Stimulated activated CD8-positive, alpha-beta memory T cell treated with anti-CD3 and anti-CD28 coated beads, Interleukin-12 subunit alpha, Interleukin-12 subunit beta, amount 100 ng/mL, for 1 hour (primary cell): ENCODE measurements around the gene BSND.

Experiments used
- DNase-seq: peaks from one replicate; pipeline ENCODE4 v3.0.0-alpha.2; 2020; ENCODE audit warnings: low read depth

The BSND gene

DNA sequence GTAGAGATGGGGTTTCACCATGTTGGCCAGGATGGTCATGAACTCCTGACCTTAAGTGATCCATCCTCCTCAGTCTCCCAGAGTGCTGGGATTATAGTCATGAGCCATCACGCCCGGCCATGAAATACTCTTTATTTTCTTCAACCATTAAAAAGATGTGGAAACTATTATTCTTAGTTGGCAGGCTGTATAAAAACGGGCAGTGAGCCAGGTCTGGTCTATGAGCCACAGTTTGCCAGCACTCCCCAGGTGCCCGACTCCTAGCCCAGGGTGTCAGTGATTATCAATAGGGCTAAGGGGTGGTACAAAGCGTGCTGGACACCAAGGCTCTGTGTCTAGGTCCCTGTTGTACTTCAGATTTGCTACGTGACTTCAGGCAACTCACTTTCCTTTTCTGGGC, 22.0 kb upstream of the BSND start:
- DNase-seq = no peak

- DNase-seq = no peak
Measured at GRCh38 chr1:54977533-54978297, 21.0 kb upstream of the BSND start.

DNA sequence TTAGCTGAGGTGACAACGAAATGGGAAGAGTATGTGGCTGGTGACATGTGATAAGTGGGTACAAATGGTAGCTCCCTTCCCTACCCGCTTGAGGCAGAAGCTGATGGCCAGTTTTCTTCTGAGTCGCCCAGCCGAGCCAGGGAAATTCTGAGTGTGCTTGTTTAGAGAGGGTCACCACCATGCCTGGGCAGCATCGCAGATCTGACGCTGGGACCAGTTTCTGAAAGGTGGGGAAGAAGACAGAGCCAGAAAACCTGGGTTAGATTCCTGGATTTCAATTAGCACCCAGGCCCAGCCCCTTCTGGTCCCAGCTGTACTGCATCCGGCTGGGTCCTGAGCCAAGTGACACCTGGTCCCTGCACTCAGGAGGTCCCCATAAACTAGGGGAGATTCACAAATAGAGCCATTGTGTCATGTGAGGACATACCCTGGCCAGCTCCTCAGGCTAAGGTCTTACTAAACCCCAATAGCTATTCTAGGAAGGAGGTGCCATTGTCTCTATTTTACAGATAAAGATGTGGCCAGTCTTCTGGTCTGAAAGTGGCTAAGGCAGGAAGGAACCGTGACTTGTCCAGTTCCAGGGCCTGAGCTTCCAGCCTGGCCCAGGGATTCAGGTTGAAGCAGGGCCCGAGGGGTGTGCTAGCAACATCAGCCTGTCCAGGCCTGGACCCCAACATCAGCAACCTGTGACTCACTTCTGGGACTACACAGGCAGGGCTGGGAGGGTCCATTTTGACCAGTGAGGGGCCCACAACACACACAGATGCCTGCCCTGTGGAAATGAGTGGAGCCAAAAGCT, 20.0 kb upstream of the BSND start:
- DNase-seq = no peak

GRCh38 chr1:54979327-54979891, 19.3 kb upstream of the BSND start:
- no peak for DNase-seq

DNA sequence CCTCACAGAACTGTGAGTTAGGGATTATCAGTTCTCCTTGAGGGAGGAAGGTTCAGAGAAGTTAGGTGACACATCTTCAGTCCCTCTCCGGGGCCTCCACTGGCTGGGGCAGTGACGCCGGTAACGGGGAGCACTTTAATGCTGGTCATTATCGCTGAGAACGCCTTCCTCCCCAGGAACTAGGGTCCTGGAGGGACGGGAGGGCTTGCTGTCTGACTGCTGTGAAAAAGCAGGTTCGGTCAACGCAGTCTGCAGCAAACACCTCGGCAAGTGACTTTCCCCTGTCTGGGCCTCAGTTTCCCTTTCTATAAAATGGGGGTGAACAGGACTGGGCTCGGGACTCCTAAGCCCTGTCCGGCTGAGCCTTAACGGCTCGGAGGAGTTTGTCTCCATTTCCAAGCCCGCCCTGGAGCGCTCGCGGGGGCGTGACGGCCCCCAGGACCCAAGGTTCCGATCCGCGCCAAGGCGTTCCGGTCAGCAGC, 18.6 kb upstream of the BSND start:
- DNase-seq = no peak

DNA sequence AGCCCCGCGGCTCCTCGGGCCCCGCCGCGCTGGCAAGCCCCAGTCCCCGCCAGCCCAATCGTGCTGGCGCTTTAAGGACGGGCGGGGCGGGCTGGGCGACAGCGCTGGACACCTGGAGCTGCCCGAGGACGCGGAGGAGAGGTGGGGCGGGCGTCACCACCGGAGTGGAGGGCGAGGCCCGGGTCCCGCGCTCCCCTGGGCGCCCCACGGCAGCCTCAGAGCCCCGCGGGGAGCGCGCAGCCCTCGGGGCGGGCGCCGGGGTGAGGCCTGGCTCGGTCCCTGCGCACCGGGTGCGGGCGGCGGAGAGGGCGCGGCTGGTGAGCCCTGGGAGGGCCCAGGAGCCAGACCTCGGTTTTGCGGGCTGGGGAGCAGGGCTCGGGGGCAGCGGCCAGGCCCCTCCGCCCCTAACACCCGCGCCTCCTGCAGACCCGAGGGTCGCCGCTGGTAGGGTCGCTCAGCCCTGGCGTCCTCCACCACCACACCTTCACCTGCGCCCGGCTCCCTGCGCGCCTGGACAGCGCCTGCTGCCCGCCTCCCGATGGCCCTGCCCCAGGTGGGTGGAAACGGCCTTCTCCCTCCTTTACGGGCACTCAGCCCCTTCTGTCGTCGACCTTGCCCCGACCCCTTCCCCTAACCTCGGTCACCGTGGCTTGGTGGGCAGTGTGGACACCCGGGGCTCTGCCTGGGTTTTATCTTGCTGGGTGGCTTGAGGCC, 18.0 kb upstream of the BSND start, which contains the start of gene TMEM61:
TSS of gene TMEM61 (plus strand) at position 101 of the 714 bp plus-strand sequence. CDS start at position 539, 438 bp downstream.
- DNase-seq = no peak

- DNase-seq = no peak
Measured at GRCh38 chr1:54981466-54981865, 17.3 kb upstream of the BSND start.

GRCh38 chr1:54982739-54983138, 16.0 kb upstream of the BSND start:
- DNase-seq = no peak

DNA sequence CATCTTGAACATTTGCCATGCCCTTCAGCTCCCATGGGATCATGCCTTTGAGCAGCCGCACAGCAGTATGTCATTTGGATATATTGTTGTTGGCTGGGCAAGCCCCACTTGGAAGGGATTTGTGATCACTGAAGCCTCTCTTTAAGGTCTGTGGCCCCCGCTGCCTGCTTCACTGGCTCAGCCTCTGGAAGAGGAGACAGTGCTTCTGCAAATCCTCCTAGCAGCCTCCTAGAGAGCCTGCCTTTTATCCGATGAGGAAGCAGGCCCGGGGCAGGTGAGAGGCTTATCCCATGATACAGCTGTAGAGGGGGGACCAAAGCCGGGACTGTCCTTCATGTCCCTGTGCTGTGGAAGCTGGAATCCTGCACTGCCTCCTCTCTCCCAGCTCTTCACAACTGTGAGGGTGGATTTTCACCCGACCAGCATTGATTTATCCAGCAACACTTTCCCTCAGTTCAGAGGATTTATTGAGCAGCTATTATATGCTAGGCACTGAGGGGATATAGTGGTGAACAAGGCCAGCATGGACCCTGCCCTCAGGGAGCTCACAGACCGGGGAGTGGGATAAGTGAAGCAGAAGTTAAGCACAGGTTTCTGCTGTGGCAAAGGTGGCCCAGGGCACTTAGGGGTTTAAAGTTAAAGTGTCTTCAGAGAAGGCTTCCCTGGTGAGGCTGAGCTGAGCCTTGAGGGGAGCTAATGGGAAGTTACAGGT, 14.4 kb upstream of the BSND start:
- DNase-seq = no peak

DNA sequence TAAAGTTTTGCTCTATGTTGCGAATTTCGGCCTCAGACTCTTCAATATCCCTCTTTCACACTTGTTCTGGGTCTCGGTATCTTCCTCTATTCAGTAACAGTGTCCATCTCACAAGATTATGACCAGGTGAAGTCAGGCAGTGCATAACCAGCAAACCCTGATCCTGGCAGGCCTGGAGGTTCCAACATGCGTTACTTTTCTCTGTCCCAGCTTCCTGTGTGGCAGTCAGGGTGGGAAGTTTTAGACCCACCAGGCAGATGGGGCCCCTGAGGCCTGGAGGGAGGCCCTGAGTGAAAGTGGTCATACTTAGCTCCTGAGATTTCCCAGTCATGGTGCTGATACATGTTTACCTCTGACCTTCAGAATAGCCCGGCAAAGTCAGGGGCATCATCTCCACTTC, 13.2 kb upstream of the BSND start:
- DNase-seq = no peak

GRCh38 chr1:54986025-54986424, 12.7 kb upstream of the BSND start:
- no peak for DNase-seq

GRCh38 chr1:54986533-54986932, 12.2 kb upstream of the BSND start:
- DNase-seq = no peak

DNA sequence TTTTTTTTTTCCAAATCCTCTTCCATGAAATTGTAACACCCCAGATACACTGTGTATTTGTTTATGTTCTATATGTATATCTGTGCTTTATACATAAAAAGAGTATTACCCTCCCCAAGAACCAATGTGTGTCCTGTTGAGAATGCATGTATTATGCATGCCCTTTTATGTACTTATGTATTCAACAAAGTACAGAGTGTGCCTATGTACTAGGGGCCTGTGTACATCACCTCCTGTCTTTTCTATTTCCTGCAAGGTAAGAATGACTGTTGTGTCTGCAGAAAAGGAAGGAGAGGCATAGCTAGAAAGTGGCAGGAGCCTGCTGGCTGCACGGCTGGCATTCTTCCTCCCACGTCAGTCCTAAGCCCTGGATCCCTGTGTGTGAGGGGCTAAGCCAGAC, 11.3 kb upstream of the BSND start:
- DNase-seq = no peak

DNA sequence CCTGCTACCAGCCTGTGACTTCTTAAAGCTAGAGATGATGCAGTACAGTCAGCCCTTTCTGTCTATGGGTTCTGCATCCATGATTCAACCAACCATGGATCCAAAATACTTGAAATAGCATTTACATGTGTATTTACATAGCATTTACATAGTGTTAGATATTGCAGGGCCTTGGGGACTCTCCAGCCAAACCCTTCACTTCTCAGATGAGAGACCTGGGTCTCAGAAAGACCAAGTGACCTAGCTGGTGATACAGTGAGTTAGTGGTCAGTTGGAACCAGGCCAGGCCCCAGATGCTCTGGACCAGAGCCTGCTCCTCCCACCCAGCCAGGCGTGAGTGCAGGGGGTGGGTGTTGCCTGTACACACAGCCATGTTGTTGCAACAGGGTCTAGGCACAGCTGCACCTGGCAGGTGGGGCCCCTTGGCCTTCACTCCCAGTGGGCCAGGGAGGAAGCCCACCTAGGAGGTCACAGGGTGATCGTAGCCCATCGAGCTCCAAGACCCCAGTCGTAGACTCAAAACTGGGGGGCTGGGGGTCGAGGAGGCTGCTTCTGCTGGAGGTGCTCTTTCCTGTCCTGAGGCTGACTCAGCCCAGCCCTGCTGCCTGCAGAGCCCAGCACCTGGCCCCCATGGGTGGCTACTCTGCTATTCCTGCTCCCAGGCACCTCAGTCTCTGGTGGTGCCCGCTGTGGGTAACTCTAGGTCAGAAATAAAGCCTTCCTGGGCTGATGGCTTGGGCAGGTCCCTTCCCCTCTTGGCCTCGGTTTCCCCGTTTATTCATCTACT, 10.6 kb upstream of the BSND start:
- no peak for DNase-seq

- no peak for DNase-seq
Measured at GRCh38 chr1:54988975-54989374, 9.8 kb upstream of the BSND start.

- DNase-seq = no peak
Measured at GRCh38 chr1:54989473-54989872, 9.3 kb upstream of the BSND start.

GRCh38 chr1:54989968-54990810, 8.5 kb upstream of the BSND start:
- DNase-seq = no peak

DNA sequence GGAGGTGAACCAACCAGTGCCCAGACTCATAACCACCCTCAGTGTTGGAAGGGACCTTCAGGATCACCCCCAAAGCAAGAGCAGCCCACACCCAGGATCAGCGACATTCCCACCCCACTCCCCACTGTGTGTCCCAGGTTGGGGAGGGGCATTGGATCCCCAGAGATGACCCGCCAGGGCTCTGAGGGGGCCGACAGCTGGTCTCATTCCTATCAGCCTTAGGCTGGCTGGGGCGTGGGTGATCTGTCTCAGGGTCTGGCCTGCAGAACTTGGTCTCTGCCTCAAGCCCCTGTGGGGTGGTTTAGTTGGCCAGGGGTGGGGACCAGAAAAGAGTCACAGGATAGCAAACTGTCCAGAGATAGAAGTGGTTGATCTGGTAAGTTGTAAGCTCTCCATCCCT, 7.8 kb upstream of the BSND start:
- no peak for DNase-seq

GRCh38 chr1:54991939-54992338, 6.8 kb upstream of the BSND start:
- DNase-seq = no peak

GRCh38 chr1:54993140-54993539, 5.6 kb upstream of the BSND start:
- DNase-seq = no peak
